A549 treated with ZK216348 at 1 μM for 4 hours (cell line): ENCODE results near the gene PDE4DIP. TPM values are rescaled to one million over a fixed set of nuclear protein-coding genes. Genes with fewer than 3 reads are reported as not detected.

ENCODE experiments used
- total RNA-seq: library from RNA; stranded (reverse); fragments of 200-300 nt; extraction: Qiagen RNA extraction; gene quantifications from 5 replicates; pipeline ENCODE4 v1.2.3, GENCODE V29; 2022; ENCODE audit warnings: low read depth

PDE4DIP gene
- 5.5 to 6.9 TPM (median 6.6 TPM) in 5 replicates for total RNA-seq

GRCh38 chr1:148844220-148844619, at the start of gene PDE4DIP:
Gene PDE4DIP (plus strand): TSS chr1:148844428. CDS start chr1:148844775, 347 bp downstream.

Other genes starting within 250 kb of the PDE4DIP start
- gene NBPF14, start 248.4 kb upstream of the PDE4DIP start, total RNA-seq = 13.9 to 20.0 TPM (median 17.9 TPM) in 5 replicates
- gene NUDT4B, start 95.7 kb upstream of the PDE4DIP start, total RNA-seq = 0.31 to 2.4 TPM (median 0.85 TPM) in 3 of 5 replicates, not detected in the others